EL (cell line): ENCODE data around the gene RPL14.
A peak's percentile ranks its signal among the peaks of the same experiment; 100 is the strongest.
"Not testable (repeated sequence)": the region's sequence is repeated elsewhere in the genome, so short reads cannot be mapped to it uniquely, and the experiment has no call there.

Experiments used
- DNase-seq: peaks from one replicate; pipeline ENCODE4 v3.0.0-alpha.2; 2016

The RPL14 gene

GRCh38 chr3:40456940-40457823 lies at the start of gene RPL14:
Gene RPL14, plus strand, starts transcription at chr3:40457339. Its CDS starts 133 bp downstream, at chr3:40457472.
- peak; percentile 95 for DNase-seq

DNA sequence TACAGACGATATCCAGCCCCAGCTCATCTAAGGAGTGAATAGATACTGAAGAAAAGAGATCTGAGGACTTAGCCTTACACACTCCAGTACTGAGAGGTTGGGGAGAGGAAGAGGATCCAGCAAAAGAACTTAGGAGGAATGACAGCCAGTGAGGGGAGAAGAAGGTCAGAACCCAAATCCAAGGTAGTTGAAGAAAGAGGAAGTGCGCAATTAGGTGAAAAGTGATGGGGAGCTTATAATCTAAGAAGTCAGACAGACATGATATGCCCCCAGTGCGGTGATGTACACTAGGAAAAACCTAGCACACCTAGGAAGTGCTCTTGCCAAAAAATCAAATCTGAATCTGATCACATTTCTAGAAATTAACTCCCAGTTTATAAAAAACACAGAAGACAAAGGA lies 49.5 kb upstream of the RPL14 start:
- no peak for DNase-seq

- no peak for DNase-seq
These were observed 42.9 kb upstream of the RPL14 start for GRCh38 chr3:40414270-40414669.

- no peak for DNase-seq
These were observed 39.1 kb upstream of the RPL14 start for GRCh38 chr3:40417845-40418543.

GRCh38 chr3:40422861-40423260 lies 34.3 kb upstream of the RPL14 start:
- no peak for DNase-seq

DNA sequence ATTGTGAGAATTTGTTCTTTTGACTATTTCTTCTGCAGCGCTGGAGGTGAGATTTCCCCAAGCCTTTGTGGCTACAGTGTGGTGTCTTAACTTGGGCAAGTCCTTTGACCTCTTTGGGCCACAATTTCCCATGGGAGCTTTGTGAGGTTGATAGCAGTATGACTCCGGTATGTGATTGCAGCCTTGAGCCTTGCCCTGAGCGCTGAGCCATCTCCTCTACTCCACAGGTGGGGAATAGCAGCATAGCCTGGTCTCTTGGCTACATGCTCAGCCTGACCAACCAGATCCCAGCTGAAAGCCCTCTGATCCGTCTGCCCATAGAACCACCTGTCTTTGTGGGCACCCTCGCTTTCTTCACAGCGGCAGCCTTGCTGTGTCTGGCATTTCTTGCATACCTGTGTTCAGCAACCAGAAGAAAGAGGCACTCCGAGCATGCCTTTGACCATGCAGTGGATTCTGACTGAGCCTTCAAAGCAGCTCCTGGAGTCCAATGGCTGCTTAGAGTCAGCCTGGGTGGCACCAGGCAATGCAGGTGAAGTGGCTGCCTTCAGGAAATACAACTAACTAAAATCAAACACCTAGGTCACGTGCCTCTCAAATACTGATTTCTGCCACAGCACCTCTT lies 30.0 kb upstream of the RPL14 start:
- DNase-seq = no peak

DNA sequence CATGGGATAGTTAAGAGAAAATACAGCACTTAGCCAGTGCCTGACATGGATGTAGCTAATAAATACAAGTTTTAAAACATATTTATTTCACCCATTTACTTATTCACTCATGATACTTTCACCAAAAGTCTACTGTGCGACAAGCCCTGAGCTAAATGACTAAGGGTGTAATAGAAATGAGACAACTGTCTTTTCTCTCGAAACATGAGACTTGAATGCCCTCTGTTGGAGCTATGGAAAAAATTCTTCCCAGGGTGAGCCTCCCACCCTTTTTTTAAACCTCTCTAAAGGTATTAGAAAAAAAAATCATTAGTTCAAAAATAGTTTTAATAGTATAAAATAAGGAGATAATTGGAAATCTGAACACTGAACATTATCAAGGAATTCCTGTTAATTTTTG lies 24.3 kb upstream of the RPL14 start:
- no peak for DNase-seq

DNA sequence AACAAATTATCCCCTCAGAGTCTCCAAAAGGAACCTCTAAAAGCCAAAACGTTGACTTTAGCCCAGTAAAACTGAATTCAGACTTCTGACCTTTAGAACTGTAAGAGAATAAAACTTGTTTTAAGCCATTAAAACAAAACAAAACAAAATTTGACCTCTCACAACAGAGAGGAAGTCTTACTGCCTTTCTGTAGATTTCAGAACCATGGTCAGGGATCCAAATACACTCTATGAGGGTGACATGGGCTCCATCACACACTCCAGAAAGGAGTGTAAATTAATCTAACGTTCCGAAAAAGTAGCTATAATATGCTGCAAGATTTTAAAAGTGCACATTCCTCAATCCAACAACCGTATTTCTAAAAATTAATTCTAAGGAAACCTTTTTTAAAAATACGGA lies 19.2 kb upstream of the RPL14 start:
- no peak for DNase-seq

DNA sequence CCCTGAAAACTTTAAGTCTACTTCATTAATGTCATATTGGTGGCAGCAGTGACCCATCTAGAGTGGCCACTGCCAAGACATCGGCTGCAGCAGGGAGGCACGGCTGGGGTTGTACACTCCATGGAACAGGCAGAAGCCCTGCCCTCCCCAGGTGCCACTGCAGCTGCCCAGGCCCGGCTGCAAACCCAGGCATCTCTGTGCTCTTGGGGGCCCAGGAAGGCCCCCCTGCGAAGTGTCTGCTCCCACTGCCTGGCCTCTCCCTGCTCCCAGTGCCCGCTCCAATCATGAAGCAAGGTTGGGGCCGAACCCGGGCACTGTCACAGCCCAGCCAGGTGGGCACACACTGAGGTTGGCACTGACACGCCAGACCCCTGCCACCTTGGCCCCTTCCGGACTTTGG lies 12.1 kb upstream of the RPL14 start:
- DNase-seq = no peak

DNA sequence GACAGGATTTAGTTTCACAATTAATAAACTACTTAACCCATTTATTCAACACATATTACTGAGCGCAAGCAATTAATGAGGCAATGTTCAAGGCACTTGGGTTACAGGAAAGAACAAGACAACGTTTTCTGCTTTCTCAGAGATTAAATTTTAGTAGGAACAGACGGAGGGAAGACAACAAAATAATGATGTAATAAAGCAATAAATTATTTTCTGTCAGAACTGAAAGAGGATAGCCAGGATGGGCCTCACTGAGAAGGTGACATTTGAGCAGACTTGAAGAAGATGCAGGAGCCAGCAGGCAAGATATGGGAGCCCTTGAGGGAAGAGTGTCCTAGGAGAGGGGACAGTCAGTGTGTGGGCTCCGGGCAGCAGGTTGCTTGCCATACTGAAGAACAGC lies 11.3 kb upstream of the RPL14 start:
- DNase-seq = no peak

DNA sequence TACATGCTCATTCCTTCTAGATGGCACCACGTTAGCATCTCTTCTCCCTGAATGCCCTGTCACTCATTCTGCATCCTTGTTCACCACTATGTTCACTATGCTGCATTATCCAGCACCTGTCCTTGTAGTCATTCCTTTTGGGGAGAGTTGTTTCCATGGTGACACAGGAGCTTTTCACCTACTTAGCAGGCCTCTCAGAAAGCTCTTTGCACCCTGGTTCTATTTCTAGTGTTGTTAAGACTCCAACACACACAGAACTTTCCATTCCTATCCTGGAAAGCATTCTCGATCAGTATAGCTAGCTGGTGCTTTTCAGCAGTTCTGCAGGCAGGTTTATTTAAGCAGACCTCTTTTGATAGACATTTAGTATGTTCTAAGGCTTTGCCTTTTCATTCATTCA lies 6.7 kb upstream of the RPL14 start:
- DNase-seq = no peak

GRCh38 chr3:40451551-40451950 lies 5.6 kb upstream of the RPL14 start:
- no peak for DNase-seq

GRCh38 chr3:40452057-40452456 lies 5.1 kb upstream of the RPL14 start:
- DNase-seq = no peak

DNA sequence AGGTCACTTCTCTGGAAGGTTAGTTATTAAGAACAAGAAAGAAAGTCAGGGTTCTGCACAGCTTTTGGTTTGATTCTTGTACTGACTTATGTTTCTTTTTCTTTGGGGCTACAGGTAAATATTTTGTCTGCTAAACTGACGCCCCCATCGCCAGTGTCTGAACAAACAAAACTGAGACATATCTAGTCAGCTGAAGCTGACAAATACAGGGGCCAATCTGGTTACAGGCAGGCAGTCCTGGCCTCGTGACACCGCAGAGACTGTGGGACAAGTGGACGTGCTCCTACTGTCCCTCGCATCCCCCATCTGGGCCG lies 4.6 kb upstream of the RPL14 start:
- no peak for DNase-seq

GRCh38 chr3:40452876-40453730 lies 4.0 kb upstream of the RPL14 start:
- peak; percentile 99 for DNase-seq

DNA sequence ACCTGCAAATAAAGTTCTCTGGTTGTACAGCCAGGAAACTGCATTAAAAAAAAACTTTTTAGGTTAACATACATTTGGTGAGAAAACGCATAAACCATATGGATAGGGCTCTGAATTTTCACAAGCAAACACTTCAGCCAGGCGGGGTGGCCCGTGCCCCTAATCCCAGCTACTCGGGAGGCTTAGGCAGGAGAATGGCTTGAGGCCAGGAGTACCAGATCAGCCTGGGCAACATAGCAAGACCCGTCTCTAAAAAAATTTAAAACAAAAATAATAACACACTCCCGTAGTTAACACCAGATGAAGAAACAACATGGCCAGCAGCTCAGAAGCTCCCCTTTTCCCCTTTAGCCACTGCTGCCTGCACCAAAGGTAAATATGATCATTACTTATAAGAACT lies 3.2 kb upstream of the RPL14 start:
- no peak for DNase-seq

DNA sequence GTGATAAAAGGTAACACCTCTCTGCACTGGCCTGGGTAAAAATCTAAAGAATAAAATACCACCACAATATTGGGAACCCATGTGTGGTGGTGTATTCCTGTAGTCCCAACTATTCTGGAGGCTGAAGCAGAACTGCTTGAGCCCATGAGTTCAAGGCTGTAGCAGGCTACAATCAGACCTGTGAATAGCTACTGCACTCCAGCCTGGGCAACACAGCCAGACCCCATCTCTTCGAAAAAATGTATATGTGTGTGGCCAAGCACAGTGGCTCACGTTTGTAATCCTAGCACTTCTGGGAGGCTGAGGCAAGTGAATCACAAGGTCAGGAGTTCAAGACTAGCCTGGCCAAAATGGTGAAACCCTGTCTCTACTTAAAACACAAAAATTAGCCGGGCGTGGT lies 1.8 kb upstream of the RPL14 start:
- DNase-seq = no peak

DNA sequence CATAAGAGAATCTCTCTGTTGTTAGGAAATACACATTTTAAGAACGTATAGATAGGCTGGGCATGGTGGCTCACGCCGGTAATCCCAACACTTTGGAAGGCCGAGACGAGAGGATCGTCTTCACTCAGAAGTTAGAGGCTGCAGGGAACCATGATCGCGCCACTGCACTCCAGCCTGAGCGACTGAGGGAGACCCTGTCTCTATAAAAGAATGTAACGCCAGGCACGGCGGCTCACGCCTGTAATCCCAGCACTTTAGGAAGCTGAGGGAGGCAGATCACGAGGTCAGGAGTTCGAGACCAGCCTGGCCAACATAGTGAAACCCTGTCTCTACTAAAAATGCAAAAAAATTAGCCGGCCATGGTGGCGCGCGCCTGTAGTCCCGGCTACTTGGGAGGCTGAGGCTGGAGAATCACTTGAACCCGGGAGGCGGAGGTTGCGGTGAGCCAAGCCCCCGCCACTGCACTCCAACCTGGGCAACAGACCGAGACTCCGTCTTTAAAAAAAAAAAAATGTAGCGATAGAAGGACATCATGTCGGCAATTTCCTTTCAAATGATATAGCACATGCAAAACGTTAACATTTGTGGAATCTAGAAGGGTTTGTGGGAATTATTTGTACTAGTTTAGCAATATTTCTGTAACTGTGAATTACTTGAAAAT lies 730 bp upstream of the RPL14 start:
- DNase-seq = no peak

DNA sequence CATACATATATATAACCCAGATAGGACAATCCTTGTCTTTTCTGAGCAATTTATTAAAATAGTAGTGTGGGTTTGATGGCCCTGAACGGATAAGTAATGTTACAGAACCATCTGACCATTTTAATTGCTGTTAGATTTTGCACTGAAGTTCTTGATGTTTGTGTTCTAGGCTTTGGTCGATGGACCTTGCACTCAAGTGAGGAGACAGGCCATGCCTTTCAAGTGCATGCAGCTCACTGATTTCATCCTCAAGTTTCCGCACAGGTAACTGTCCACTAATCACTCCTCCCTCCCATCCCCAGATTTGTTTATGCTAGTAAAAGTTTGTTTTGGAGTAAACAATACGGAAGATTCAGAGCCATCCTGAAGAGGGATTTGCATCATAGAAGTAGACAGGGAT lies 1.3 kb downstream of the RPL14 start:
- DNase-seq = no peak

- DNase-seq = not testable (repeated sequence)
These were observed 3.3 kb downstream of the RPL14 start for GRCh38 chr3:40460481-40460880.

DNA sequence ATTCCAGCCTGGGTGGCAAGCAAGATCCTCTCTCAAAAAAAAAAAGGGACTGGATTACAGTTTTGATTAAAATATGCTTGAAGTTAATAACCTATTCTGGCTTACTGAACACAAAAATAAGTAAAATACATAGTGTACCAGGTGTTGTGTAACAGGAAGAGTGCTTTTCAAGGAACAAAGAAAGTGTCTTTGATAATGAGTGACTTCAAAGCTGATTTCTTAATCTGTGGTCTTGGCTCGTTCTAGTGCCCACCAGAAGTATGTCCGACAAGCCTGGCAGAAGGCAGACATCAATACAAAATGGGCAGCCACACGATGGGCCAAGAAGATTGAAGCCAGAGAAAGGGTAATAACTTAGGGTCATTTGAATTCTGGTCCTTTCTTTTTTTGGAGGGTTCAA lies 4.0 kb downstream of the RPL14 start:
- DNase-seq = no peak

GRCh38 chr3:40462838-40463237 lies 5.7 kb downstream of the RPL14 start:
- DNase-seq = not testable (repeated sequence)

DNA sequence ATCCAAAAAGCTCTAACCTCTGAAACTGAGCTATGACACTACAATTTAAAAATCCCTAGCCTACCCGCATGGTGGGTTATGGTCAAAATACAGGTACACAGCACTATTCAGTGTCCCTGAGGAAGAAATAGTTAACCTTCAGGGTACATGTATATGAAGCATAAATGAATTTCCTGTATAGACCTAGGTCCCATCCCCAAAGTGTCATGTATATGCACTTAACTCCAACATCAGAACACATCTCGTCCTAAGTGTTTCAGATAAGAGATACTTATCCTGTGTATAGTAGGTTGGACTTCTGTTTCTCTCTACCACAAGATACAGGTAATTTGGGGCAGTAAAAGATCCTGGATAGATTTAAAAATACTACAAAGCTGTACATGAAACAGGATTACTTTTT lies 6.4 kb downstream of the RPL14 start:
- no peak for DNase-seq
